ENCODE data around the gene RPS6KC1.

DNA sequence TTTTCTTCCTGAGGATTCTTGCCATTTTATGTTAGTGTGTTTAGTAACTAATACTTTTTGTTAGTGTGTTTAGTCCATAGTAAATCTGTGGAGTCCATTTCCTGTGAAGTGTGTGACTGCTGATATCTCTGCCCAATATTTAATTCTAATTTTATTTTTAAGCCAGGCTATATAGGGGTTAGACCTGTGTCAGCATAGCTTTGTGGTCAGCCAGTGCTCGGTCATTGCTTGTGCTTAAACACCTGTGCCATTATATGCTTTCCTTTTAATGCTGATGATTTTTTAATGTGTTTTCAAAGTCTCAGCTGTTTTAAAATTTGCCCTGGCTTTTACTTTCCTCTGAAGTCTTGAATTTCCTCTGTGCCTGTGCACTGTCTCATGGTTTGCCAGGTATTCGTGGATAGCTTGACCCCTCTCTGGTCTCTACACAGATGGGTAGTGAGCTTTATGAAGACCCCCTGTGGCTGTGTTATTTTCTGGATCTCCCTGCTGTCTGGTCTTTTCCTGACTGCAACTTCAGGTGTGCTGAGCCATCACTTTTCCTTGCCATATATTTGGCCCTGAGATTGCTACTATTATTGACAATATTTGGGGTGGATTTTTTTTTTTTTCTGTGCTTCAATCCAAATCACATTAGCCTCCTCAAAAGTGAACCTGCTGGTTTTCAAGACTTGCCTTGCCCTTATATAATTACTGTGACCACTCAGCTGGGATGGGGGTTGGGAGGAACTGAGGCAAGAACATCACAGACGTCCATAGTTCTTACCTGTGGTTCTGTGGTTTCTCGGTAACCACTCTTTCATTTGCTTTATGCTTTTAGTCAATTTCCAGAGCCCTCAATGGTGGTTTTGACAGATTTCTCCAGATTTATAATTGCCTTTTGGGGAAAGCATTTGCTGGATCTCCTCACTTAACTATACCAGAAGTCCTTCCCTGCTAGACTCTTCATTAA, 59.6 kb downstream of the RPS6KC1 start:
- TF ChIP-seq, protein P1, sequence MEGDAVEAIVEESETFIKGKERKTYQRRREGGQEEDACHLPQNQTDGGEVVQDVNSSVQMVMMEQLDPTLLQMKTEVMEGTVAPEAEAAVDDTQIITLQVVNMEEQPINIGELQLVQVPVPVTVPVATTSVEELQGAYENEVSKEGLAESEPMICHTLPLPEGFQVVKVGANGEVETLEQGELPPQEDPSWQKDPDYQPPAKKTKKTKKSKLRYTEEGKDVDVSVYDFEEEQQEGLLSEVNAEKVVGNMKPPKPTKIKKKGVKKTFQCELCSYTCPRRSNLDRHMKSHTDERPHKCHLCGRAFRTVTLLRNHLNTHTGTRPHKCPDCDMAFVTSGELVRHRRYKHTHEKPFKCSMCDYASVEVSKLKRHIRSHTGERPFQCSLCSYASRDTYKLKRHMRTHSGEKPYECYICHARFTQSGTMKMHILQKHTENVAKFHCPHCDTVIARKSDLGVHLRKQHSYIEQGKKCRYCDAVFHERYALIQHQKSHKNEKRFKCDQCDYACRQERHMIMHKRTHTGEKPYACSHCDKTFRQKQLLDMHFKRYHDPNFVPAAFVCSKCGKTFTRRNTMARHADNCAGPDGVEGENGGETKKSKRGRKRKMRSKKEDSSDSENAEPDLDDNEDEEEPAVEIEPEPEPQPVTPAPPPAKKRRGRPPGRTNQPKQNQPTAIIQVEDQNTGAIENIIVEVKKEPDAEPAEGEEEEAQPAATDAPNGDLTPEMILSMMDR (IDR thresholded peaks at IDR 0.05): no peak
- TF ChIP-seq POLR2AphosphoS5 (IDR thresholded peaks at IDR 0.05): no peak

Data from sigmoid colon (tissue), 4 donors.